ENCODE measurements around the gene TXNDC16.

Gene TXNDC16

GRCh38 chr14:52458721-52459085, 93.6 kb downstream of the TXNDC16 start:
- H3K4me3 ChIP-seq (ENCODE audit: low read depth, low read length) = no peak overlapping the region
- TF ChIP-seq CTCF (IDR thresholded peaks at IDR 0.05; ENCODE audit: insufficient read depth, low read depth, low read length, missing control alignments) = no peak
- DNase-seq (ENCODE audit: low read depth) = no peak

GRCh38 chr14:52457411-52457810, 94.9 kb downstream of the TXNDC16 start:
- DNase-seq (ENCODE audit: low read depth) = no peak
- no peak for TF ChIP-seq CTCF (IDR thresholded peaks at IDR 0.05; ENCODE audit: insufficient read depth, low read depth, low read length, missing control alignments)

GRCh38 chr14:52455291-52456088, 96.8 kb downstream of the TXNDC16 start:
- no peak overlapping the region for H3K4me3 ChIP-seq (ENCODE audit: low read depth, low read length)
- TF ChIP-seq CTCF (IDR thresholded peaks at IDR 0.05; ENCODE audit: insufficient read depth, low read depth, low read length, missing control alignments) = no peak
- no peak for DNase-seq (ENCODE audit: low read depth)

More at GRCh38 chr14:52457411-52457810, 94.9 kb downstream of the TXNDC16 start:
- H3K4me3 ChIP-seq (ENCODE audit: low read depth, low read length) = no peak overlapping the region

- TF ChIP-seq CTCF (IDR thresholded peaks at IDR 0.05; ENCODE audit: insufficient read depth, low read depth, low read length, missing control alignments) = no peak
- DNase-seq (ENCODE audit: low read depth) = no peak
- H3K4me3 ChIP-seq (ENCODE audit: low read depth, low read length) = no peak overlapping the region
Measured at GRCh38 chr14:52447236-52447635, 105.1 kb downstream of the TXNDC16 start.

GRCh38 chr14:52446355-52446754, 106.0 kb downstream of the TXNDC16 start:
- DNase-seq (ENCODE audit: low read depth) = no peak
- H3K4me3 ChIP-seq (ENCODE audit: low read depth, low read length) = no peak overlapping the region
- TF ChIP-seq CTCF (IDR thresholded peaks at IDR 0.05; ENCODE audit: insufficient read depth, low read depth, low read length, missing control alignments) = no peak

GRCh38 chr14:52443506-52443905, 108.8 kb downstream of the TXNDC16 start:
- no peak for DNase-seq (ENCODE audit: low read depth)
- no peak overlapping the region for H3K4me3 ChIP-seq (ENCODE audit: low read depth, low read length)
- no peak for TF ChIP-seq CTCF (IDR thresholded peaks at IDR 0.05; ENCODE audit: insufficient read depth, low read depth, low read length, missing control alignments)

- H3K4me3 ChIP-seq (ENCODE audit: low read depth, low read length) = no peak overlapping the region
- DNase-seq (ENCODE audit: low read depth) = no peak
- TF ChIP-seq CTCF (IDR thresholded peaks at IDR 0.05; ENCODE audit: insufficient read depth, low read depth, low read length, missing control alignments) = no peak
Measured at GRCh38 chr14:52442602-52443001, 109.7 kb downstream of the TXNDC16 start.
